Measurements from ENCODE around the gene ZNF606. TPM values are rescaled to one million over a fixed set of nuclear protein-coding genes. Genes with fewer than 3 reads are reported as not detected.
A peak's percentile ranks its signal among the peaks of the same experiment; 100 is the strongest.

ZNF606 gene
- total and polyA plus RNA-seq, 2 experiments from 2014 or later: 13.6 to 55.6 TPM

DNA sequence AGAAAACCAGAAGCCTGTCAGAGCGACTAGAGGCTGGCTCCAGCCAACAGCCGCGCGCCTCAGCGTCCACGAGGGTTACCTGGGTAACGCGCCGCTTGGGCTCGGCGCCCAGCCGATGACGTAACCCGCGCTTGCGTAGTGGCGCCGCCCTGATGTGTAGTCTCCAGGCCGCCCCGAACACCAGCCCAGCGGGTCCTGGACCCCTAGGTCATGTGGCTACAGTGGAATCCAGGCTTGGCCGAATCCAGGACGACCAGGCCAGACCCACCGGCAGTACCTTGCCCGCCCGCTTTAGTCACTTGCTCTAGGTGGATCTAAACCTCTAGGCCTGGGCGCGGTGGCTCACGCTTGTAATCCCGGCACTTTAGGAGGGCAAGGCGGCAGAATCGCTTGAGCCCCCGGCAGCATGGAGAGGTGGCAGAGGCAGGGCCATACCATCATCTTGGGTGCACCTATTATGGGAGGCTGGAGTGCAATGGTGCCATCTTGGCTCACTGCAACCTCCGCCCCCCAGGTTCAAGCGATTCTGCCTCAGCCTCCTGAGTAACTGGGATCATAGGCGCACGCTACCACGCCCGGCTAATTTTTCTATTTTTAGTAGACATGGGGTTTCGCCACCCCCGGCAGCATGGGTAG, 7.2 kb upstream of the ZNF606 start:
- H3K9me2 ChIP-seq (ENCODE audit: insufficient read depth): peaks cover 3% of the 10 kb centered on the region; the same call in 1 of the 2 replicates
- Mint-ChIP-seq H3K27ac (peak overlapping the region; percentile 83), H3K4me1 (no peaks in the 10 kb centered on the region; the same call in 2 of the 3 replicates), H3K4me3 (peak overlapping the region; percentile 66), H3K27me3 (ENCODE audit: insufficient read depth, low read depth, poor library complexity) (peaks cover 15% of the 10 kb centered on the region), H3K9me3 (peaks cover 88% of the 10 kb centered on the region), H3K36me3 (ENCODE audit: low read depth) (peaks cover 78% of the 10 kb centered on the region)
- peaks cover 14% of the 10 kb centered on the region for H3K36me3 ChIP-seq (ENCODE audit: insufficient read depth)
- no peak overlapping the region for H3K27ac ChIP-seq (ENCODE audit: low read depth)
- TF ChIP-seq CREB1 (CRISPR knock-in tag; IDR thresholded peaks at IDR 0.05; ENCODE audit: low read depth) (peak; percentile 90), ZNF462 (CRISPR knock-in tag; IDR thresholded peaks at IDR 0.05) (no peak), POLR2AphosphoS5 (IDR thresholded peaks at IDR 0.05; ENCODE audit: low read depth) (no peak; the same call in 1 of the 2 replicates), EZH2phosphoT487 (IDR thresholded peaks at IDR 0.05; ENCODE audit: unreplicated experiment) (no peak), STAT1 (IDR thresholded peaks at IDR 0.05; ENCODE audit: unreplicated experiment) (no peak)
- no peaks in the 10 kb centered on the region; the same call in 1 of the 2 replicates for H4K20me1 ChIP-seq (replicated peaks; ENCODE audit: insufficient read depth)
- ATAC-seq (peak; percentile 95), DNase-seq (ENCODE audit: low spot score) (peak; percentile 90)
- peaks cover 12% of the 10 kb centered on the region for H3F3A ChIP-seq (replicated peaks; ENCODE audit: low read depth)
- peak overlapping the region; percentile 50 for H3K4me3 ChIP-seq
- no peak overlapping the region for H2AFZ ChIP-seq
- no peaks in the 10 kb centered on the region for H3K27me3 ChIP-seq (ENCODE audit: insufficient read depth)
- H3K79me2 ChIP-seq (replicated peaks; ENCODE audit: insufficient read depth): peaks cover 13% of the 10 kb centered on the region
- H3K4me2 ChIP-seq: peak overlapping the region; percentile 72
- no peaks in the 10 kb centered on the region for H3K4me1 ChIP-seq (ENCODE audit: insufficient read depth)

DNA sequence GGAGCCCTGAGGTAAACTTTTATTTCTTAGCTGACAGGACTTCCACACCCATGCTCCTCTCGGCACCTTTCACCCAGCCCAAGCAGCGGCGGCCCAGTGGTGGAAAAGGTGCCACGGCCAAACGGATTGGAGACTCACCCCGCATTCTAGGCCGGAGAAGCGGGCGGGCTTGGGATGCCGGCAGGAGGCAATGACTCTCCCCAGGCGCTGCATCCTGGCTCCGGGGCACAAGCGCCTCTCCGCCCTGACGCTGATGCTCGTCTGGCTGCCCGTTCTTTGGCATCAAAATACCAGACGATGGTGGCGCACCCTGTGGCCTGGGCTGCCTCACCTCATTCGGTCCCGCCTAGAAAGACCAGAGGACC, 6.7 kb upstream of the ZNF606 start:
- peak; percentile 36 for ATAC-seq
- no peak overlapping the region for H2AFZ ChIP-seq

More for the DNA sequence above, 6.7 kb upstream of the ZNF606 start:
- H3K27ac ChIP-seq (ENCODE audit: low read depth): no peak overlapping the region
- H3K36me3 ChIP-seq (ENCODE audit: insufficient read depth): peaks cover 17% of the 10 kb centered on the region
- H3K27ac Mint-ChIP-seq: no peak overlapping the region
- H3K4me3 Mint-ChIP-seq: peak overlapping the region; percentile 66
- peak overlapping the region; percentile 50 for H3K4me3 ChIP-seq
- H3K27me3 Mint-ChIP-seq (ENCODE audit: insufficient read depth, low read depth, poor library complexity): peaks cover 15% of the 10 kb centered on the region
- H3K79me2 ChIP-seq (replicated peaks; ENCODE audit: insufficient read depth): peaks cover 18% of the 10 kb centered on the region
- TF ChIP-seq ZNF331 (CRISPR knock-in tag; IDR thresholded peaks at IDR 0.05; ENCODE audit: low read depth) (no peak), JUNB (IDR thresholded peaks at IDR 0.05; ENCODE audit: unreplicated experiment) (no peak), CREB1 (CRISPR knock-in tag; IDR thresholded peaks at IDR 0.05; ENCODE audit: low read depth) (no peak), NANOG (IDR thresholded peaks at IDR 0.05; ENCODE audit: borderline replicate concordance) (no peak), ZNF114 (CRISPR knock-in tag; IDR thresholded peaks at IDR 0.05) (no peak), POLR2AphosphoS5 (IDR thresholded peaks at IDR 0.05; ENCODE audit: low read depth) (no peak), STAT1 (IDR thresholded peaks at IDR 0.05; ENCODE audit: unreplicated experiment) (no peak)
- TF ChIP-seq, protein P1, sequence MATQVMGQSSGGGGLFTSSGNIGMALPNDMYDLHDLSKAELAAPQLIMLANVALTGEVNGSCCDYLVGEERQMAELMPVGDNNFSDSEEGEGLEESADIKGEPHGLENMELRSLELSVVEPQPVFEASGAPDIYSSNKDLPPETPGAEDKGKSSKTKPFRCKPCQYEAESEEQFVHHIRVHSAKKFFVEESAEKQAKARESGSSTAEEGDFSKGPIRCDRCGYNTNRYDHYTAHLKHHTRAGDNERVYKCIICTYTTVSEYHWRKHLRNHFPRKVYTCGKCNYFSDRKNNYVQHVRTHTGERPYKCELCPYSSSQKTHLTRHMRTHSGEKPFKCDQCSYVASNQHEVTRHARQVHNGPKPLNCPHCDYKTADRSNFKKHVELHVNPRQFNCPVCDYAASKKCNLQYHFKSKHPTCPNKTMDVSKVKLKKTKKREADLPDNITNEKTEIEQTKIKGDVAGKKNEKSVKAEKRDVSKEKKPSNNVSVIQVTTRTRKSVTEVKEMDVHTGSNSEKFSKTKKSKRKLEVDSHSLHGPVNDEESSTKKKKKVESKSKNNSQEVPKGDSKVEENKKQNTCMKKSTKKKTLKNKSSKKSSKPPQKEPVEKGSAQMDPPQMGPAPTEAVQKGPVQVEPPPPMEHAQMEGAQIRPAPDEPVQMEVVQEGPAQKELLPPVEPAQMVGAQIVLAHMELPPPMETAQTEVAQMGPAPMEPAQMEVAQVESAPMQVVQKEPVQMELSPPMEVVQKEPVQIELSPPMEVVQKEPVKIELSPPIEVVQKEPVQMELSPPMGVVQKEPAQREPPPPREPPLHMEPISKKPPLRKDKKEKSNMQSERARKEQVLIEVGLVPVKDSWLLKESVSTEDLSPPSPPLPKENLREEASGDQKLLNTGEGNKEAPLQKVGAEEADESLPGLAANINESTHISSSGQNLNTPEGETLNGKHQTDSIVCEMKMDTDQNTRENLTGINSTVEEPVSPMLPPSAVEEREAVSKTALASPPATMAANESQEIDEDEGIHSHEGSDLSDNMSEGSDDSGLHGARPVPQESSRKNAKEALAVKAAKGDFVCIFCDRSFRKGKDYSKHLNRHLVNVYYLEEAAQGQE (IDR thresholded peaks at IDR 0.05; ENCODE audit: unreplicated experiment): no peak
- H3K9me2 ChIP-seq (ENCODE audit: insufficient read depth): peaks cover 3% of the 10 kb centered on the region; the same call in 1 of the 2 replicates
- H3K36me3 Mint-ChIP-seq (ENCODE audit: low read depth): peaks cover 81% of the 10 kb centered on the region
- peaks cover 12% of the 10 kb centered on the region for H3F3A ChIP-seq (replicated peaks; ENCODE audit: low read depth)
- H3K4me2 ChIP-seq: peak overlapping the region; percentile 72
- peaks cover 4% of the 10 kb centered on the region; the same call in 1 of the 3 replicates for H3K4me1 Mint-ChIP-seq
- no peak for DNase-seq (ENCODE audit: low spot score)
- H3K4me1 ChIP-seq (ENCODE audit: insufficient read depth): no peaks in the 10 kb centered on the region
- H3K9me3 Mint-ChIP-seq: peaks cover 88% of the 10 kb centered on the region
- no peaks in the 10 kb centered on the region for H3K27me3 ChIP-seq (ENCODE audit: insufficient read depth)
- H4K20me1 ChIP-seq (replicated peaks; ENCODE audit: insufficient read depth): peaks cover 3% of the 10 kb centered on the region; the same call in 1 of the 2 replicates

Data from GM23338 (cell line).